Middle frontal gyrus (tissue), 1 donor: ENCODE data around the gene AVPR1A.
"Not testable (repeated sequence)": the region's sequence is repeated elsewhere in the genome, so short reads cannot be mapped to it uniquely, and the experiment has no call there.

Experiments
- DNase-seq: peaks from one replicate; pipeline ENCODE4 v3.0.0-alpha.2; 2015; ENCODE audit warnings: low spot score; ENCODE audit errors: extremely low spot score

AVPR1A gene

DNA sequence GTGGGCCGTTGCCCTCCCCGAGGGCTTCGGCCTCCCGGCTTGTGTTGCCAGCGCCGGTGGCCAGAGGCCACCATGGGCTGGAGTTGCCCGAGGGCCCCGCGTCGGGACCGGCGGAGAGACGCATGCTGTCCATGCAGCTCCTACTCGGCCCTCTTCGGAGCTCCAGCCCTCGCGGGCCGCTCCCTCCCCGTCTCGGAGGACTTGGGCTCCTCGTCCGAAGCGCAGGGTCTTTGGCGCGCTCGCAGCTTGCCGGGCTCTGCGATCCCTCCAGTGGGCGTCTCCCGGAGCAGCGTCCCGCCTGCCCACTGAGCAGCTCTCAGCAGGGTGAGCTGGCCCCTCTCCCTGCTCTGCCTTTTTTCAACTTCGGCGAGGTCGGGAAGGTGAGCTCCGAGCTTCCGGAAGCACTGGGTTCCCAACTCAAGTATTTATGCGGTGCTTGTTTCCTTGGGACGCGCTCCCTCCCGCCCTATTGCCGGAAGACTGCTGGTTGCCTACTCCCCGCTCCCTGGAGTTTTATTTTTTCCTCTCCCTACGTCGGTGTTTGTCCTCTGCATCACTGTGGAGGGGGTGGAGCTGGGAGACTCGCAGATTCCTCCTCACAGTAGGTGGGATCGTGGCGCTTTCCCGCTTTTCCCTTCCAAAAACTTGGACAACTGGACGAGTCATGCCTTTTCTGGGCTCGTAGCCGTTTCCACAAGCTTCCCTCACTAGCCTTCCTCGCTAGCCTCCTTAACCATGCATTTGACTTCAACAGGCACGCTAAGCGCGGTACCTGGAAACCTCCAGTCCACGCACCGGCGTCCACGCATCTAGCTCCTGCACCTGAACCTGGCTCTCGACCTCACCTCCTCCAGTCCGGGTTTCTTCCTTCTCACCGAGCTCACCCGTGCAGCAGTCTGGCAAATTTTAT, at the start of gene AVPR1A:
TSS of gene AVPR1A (minus strand) at position 489 of the 910 bp plus-strand sequence. CDS start at position 124, 365 bp downstream.
- no peak for DNase-seq

DNA sequence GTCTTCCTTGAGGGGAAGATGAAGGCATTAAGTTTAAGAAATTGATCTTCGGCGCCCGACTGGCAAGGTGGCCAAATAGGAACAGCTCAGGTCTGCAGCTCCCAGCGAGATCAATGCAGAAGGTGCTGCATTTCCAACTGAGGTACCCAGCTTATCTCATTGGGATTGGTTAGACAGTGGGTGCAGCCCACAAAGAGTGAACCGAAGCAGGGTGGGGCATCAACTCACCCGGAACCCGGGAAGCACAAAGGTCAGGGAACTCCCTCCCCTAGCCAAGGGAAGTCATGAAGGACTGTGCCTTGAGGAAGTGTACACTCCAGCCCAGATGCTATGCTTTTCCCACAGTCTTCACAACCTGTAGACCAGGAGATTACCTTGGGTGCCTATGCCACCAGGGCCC, 45.2 kb upstream of the AVPR1A start:
- no peak for DNase-seq

DNA sequence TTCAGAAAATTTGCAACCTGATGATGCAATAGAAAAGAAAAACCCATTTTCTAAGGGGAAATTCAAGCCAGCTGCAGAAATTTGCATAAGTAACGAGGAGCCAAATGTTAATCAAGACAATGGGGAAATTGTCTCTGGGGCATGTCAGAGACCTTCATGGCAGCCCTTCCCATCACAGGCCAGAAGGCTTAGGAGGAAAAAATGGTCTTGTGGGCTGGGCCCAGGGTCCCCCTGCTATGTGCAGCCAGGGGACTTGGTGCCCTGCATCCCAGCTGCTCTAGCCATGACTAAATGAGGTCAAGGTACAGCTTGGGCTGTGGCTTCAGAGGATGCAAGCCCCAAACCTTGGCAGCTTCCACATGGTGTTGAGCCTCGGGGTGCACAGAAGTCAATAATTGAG, 28.2 kb upstream of the AVPR1A start:
- DNase-seq, result no peak

DNA sequence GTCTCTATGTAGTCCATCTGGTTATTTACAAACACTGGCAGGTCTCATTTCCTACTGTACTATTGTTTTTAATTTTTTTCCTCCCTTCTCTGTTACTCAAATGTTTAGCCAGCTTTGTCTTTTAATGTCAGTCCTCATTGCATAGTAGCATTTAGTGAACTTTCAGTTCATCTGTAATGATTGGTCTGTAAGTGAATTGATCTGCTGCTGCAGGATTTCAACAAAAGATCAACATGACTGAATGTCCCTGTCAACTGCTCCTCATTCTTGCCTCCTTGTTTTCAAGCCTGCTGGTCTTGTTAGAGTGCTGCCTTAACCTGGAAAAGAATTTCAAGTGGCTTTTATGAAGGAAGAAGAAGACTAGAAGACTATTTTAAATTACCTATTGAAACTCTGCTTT, 19.3 kb upstream of the AVPR1A start:
- no peak for DNase-seq

DNA sequence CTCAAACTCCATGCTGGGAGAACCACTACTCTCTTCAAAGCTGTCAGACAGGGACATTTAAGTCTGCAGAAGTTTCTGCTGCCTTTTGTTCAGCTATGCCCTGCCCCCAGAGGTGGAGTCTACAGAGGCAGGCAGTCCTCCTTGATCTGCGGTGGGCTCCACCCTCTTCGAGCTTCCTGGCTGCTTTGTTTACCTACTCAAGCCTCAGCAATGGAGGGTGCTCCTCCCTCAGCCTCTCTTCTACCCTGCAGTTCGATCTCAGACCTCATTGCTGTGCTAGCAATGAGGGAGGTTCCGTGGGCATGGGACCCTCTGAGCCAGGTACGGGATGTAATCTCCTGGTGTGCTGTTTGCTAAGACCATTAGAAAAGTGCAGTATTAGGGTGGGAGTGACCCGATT, 16.7 kb upstream of the AVPR1A start:
- DNase-seq, result not testable (repeated sequence)

DNA sequence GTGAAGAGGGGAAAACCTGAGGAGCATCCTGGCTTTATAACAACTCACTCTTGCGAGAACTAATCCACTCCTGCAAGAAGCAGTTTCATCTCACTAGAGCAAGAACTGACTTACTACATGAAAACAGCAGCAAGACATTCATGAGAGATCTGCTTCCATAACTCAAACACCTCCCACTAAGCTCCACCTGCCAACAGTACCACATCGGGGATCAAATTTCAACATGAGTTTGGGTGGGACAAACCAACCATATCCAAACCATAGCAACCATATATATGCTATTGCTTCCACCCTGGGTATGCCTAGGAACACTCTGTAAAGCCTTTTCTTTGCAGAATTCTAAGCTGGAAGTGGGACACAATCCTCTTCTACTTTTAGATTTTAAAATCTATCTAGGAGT, 13.9 kb upstream of the AVPR1A start:
- no peak for DNase-seq

DNA sequence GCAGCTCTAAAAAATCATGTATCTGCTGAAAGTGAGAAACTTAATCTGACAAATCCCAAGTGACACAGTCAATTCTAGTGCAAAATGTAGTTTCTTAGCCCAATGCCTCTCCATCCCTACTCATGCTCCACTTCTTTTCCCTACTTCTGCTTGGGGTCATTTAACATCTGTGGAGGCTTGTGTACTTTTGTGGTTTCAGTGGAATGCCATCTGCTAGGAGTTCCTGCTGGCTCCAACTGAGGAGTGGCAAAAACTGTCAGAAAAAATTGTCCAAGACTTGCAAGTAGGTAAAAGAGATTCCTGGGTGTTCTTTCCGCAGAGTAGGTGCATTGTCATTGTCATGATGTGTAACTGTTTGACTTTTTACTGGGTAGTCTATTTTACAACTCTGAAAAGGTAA, 12.5 kb upstream of the AVPR1A start:
- no peak for DNase-seq

DNA sequence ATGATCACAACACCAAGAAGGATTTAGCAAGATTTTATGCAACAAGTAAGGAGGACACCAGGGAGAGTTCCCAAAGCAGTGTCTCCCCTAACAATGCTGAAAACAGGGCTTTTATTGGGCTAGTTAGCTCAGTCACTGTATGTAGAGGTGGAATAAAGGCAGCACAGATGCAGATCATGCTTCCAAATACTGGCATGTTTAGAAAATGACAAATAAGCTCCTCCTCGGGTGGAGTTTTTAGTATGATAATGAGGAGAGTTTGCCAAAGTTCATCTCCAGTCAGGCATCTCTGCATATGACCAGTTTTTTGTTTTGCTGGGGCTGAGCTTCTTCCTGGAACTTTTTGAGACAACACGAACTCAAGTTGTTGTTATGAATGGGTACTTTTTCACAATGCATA, 4.4 kb upstream of the AVPR1A start:
- no peak for DNase-seq

DNA sequence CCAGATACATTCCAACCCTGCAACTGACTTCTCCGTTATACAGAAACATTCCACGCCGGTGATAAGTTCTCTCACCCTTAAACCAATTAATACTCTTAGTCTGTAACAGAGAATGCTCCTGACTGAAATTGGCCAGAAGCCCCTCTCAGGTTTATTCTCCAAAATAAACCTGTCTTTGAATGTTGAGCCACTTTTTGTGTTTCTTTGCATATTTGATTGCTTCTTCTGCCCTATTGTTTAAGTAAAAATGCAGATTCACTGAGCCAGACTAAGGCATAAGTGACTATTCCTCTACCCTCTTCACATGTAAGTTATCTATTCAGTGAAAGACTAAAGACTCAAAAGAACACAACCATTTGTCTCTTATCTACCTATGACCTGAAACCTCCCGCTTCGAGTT, 3.6 kb upstream of the AVPR1A start:
- no peak for DNase-seq

DNA sequence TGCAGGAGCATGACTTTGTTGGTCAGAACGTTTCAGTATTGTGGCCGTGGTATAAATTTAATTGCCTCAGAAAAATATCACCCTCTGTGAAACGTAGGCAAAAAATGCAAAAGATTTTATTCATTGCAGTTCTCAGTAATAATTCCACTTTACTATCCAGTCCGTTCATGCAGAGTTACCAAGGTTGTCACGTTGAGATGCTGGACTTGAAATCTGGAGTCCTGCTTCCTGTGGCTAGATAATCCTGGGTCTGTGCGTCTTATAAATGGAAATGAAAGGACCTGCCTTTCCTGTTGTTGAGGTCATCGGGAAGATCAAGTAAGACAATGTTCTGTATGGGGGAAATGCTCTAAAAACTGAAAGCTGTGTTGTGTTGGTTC, 1.3 kb upstream of the AVPR1A start:
- DNase-seq, result no peak

DNA sequence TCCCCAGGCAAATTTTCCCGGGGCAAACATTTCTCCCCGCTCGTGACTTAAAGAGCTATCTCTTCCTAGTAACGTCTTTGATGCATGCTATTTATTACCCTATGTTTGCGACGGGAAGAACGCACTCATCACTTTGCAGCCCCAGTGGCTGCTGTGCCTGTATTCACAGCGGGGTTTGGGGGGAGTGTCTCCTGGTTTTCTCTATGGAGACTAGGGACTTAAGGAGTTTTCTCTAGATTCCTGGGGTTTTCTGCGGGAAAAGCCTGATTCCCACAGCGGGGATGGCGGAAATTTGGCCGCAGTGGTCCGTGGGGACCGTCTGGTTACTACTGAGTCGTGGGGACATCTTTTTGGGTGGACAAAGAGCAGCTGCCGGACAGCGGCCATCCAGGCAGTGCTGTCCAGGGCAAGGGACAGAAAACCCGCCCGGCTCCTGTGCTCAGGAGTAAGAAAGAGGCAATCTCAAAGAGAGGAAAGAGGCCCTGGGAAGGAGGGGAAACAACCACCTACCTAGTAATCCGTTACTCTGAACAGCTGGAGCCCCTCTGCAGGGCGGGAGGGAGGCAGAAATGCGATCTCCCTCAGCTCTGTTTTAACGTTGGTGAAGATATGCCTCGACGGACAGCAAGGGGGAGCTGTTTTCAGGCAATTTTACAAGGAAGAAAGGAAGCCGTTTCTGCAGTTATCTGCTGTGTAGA, 771 bp upstream of the AVPR1A start:
- no peak for DNase-seq

DNA sequence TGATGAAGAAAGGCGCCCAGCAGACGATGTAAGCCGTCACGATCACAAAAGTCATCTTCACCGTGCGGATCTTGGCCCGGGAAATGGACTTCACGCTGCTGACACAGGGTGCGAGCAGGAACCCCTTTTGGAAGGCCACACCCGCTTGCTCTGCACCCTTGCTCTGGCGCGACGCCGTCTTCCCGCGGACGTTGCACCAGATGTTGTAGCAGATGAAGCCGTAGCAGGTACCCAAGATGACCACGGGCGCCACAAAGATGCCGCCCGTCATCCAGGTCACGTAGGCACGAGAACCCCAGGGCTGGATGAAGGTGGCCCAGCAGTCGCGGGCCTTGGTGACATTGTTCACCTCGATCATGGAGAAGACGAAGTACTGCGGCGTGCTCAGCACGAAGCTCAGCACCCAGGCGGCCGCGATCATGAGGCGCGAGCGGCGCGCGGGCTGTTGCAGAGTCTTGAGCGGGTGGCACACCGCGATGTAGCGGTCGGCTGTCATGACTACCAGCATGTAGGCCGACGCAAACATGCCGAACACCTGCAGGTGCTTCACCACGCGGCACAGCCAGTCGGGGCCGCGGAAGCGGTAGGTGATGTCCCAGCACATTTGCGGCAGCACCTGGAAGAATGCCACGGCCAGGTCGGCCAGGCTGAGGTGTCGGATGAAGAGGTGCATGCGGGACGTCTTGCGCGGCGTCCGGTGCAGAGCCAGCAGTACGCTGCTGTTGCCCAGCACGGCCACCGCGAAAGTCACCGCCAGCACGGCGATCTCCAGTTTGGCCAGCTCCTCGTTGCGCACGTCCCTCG, 890 bp downstream of the AVPR1A start:
- no peak for DNase-seq

DNA sequence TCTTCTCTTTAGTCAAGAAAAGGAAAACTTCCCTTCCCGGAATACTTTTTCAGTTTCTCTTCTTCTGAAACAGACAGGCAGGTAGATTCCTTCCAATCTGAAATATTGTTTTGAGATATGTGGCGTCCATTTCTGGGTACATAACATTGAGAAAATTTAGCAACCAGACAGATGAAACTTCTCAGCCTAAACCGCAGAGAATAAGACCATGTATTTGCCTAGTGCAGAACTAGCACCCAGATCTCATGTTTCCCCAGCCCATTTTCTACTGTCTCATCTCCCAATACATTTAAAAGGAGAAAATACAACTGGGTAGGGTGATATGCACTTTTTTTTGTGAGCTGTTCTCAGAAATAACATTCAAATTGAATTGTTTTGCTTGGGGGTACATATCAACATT, 6.4 kb downstream of the AVPR1A start:
- DNase-seq, result no peak

DNA sequence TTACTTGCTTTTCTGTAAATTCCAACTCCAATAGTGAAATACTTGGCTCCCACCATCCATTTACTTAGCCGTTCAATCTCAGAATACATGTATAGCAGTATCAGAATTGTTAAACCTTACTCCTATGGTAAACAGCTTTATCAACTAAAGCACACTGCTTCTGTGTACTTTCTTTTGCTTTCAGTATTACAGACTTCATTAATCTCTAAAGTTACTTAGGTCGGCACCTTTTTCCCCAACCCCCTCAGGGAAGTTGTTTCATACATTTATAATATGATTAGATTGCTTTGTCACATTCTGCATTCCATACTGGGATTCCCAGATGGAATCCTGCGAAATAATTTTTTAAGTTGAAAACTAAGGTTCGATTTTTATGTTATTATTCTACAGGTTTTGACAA, 12.5 kb downstream of the AVPR1A start:
- DNase-seq, result no peak

DNA sequence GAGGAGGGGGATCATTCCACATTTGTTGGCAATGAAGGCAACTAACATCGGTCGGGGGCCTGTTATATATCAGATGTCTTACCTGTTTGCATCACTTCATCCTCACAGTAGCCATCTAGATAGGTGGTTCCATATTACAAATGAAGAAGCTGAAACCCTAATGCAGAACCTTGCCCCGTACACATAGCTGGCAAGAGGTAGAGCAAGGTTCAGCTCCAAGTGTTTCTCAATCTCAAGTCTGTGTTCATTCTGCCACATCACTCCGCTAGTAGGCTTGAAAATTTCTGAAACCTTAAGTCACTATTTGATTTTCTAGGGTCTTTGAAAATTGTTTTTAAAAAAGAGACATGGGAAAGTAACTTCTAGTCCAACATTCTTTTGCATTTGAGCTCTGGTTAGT, 17.0 kb downstream of the AVPR1A start:
- no peak for DNase-seq

DNA sequence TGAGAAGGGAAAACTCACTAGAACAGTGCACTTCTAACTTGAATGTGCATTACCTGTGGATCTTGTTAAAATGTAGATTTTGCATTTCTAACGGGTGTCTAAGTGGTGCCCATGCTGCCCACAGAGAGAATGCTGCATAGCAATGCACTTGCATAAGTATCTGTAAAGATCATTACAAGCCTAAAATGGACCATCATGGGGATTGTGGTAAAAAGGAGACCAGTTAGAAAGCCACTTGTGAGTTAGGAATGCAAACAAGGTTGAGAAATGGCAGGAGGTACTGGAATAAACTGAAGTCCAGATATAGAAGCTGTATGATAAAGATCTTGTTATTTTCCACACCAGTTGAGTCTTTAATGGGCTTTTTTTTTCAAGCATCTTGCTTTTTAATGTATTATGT, 18.8 kb downstream of the AVPR1A start:
- DNase-seq, result no peak

DNA sequence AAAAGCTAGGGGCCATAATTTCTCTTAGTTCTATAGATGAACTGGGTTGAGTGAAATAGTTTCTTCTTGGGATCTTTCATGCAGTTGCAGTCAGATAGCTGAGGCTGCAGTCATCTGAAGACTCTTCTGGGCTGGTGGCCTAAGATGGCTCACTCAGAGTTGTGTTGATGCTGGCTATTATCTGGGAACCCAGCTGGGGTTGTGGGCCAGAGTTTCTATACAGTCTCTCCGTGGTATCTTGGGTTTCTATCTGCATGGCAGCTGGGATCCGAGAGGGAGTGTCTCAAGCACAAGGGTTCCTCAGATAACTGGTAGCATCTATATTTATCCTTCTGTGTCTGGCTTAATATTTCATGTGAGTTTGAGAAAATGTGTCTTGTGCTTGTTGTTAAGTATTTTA, 21.1 kb downstream of the AVPR1A start:
- no peak for DNase-seq

DNA sequence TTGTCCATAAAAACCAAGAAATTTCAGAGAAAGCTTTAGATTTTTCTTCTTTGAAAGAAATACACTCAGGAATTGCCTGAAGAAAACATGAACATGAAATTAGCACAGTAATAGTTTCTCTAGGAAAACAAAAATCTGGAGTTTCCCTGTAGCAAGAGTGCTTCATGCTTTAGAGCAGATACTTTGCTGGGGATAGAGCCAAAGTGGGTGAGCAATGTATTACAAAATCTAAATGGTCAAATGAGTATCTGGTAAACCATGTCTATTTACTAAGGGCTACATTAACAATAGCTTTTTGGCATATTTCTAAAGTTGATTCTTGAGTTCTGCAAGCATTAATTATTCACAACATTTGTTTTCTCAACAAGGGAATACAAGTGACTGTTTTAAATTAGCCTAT, 26.2 kb downstream of the AVPR1A start:
- DNase-seq, result no peak

DNA sequence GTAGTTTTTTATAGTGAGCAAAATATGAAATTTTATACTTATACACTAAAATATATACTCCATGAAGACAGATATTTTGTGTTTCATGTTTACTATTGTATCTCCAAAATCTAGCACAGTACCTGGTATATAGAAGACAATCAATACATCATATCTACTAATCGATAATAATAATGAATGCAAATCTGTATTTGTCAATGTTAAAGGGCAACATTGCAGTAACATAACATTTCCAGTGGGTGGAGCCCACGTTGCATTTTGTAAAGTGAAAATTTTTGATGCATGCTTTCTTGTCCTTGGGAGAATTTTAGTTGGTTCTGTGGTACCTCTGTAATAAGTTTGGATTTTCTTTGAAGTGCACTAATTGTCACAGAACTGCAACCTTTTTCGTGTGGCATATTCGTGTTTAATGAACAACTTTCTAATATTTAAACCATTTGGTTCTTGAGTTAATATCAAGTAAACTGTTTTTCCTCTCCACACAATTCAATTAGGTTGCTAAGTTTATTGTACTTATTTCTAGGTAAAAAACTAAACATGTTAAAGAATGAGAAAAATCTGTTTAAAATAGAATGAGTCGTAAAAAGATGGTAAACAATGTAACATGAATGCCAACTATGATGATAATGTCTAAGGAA, 47.4 kb downstream of the AVPR1A start:
- DNase-seq, result no peak

DNA sequence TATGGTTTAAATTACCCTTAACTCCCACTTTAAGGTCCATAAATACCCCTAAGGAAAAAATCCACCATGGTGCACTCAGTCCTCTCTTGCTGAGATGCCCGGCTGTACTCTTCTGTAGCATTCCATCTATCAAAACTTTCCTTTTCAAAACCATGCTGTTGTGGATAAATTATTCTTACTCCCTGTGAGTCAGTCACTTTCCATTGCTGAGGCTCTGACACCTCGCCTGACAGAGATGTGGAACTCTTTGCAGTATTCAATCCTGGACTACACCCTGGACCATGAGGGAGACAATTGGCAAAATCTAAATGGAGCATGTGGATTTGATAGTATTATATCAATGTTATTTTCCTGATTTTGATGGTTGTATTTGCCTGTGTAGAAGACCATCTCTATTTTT, 49.1 kb downstream of the AVPR1A start:
- no peak for DNase-seq

DNA sequence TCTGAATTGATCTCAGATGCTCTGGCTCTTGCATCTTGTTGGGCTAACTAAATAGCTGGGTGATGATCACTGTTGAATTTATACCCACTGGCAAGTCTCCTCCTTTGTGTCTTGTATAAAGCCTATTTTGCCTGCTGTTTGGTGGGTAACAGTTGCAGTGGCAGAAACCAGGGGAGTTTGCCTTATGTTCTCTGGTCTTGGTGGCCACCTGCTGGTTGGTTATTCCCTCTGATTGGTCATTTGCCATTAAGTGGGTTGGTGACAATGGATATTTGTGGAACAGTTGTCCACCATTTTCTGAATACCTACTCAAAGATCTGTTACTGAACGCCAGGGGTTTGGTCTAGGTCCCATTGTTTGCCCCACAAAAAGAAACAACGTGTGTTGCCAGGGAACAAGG, 52.1 kb downstream of the AVPR1A start:
- DNase-seq, result no peak
